Ishikawa (cell line): ENCODE data around the gene TPH2.
A peak's percentile ranks its signal among the peaks of the same experiment; 100 is the strongest.

Experiments
- CEBPB ChIP-seq: IDR thresholded peaks from 2 replicates; pipeline ENCODE4 v1.6.1; 2012
- CREB1 ChIP-seq: IDR thresholded peaks from 2 replicates; pipeline ENCODE4 v1.6.1; 2012; ENCODE audit warnings: low read depth
- EGR1 ChIP-seq: IDR thresholded peaks from 2 replicates; pipeline ENCODE4 v1.6.1; 2012
- EP300 ChIP-seq: IDR thresholded peaks from 2 replicates; pipeline ENCODE4 v1.6.1; 2012; ENCODE audit warnings: borderline replicate concordance
- FOXM1 ChIP-seq: IDR thresholded peaks from 2 replicates; pipeline ENCODE4 v1.6.1; 2012; ENCODE audit warnings: low read depth, borderline replicate concordance
- NFIC ChIP-seq: IDR thresholded peaks from 2 replicates; pipeline ENCODE4 v1.6.1; 2012
- RAD21 ChIP-seq: IDR thresholded peaks from 2 replicates; pipeline ENCODE4 v1.6.1; 2012; ENCODE audit warnings: low read depth
- TAF1 ChIP-seq: IDR thresholded peaks from 2 replicates; pipeline ENCODE4 v1.6.1; 2012; ENCODE audit warnings: low read depth, mild to moderate bottlenecking
- TCF12 ChIP-seq: IDR thresholded peaks from 2 replicates; pipeline ENCODE4 v1.6.1; 2012; ENCODE audit warnings: low read depth
- TEAD4 ChIP-seq: IDR thresholded peaks from 2 replicates; pipeline ENCODE4 v1.6.1; 2012
- YY1 ChIP-seq: IDR thresholded peaks from 2 replicates; pipeline ENCODE4 v1.6.1; 2012; ENCODE audit warnings: low read depth
- ZBTB7A ChIP-seq: IDR thresholded peaks from 2 replicates; pipeline ENCODE4 v1.6.1; 2012; ENCODE audit warnings: low read depth
- TF ChIP-seq, protein P1 (sequence below): IDR thresholded peaks from 2 replicates; pipeline ENCODE4 v1.6.1; 2012
- TF ChIP-seq, protein P2 (sequence below): IDR thresholded peaks from 2 replicates; pipeline ENCODE4 v1.6.1; 2012; ENCODE audit warnings: low read depth, mild to moderate bottlenecking
- TF ChIP-seq, protein P3 (sequence below): IDR thresholded peaks from 2 replicates; pipeline ENCODE4 v1.6.1; 2012

Gene TPH2

DNA sequence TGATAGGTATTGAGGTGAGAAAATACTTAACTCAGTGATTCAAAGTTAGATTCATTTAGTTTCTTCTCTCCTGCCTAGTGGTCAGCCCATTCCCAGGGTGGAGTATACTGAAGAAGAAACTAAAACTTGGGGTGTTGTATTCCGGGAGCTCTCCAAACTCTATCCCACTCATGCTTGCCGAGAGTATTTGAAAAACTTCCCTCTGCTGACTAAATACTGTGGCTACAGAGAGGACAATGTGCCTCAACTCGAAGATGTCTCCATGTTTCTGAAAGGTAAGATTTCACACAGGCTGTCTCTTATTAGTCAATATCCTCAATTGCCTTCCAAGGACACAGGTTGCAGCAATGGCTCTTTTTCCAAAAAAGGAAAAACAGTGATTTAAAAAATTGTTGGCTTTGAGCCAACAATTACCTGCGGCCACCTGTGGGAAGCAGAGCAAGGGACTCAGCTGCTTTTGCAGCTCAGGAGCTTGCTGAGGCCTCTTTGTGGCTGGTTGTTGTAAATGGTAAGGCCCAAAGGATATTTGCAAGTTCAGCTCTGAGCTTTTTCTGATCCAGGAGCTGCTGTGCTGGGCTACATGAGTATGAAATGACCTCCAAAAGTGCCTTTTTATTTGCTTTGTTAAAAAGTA is 33.9 kb downstream of the TPH2 start:
- peak; percentile 36; the same call in 1 of the 2 replicates for TF ChIP-seq RAD21
- peak; percentile 95 for TF ChIP-seq NFIC
- TF ChIP-seq ZBTB7A, result no peak

DNA sequence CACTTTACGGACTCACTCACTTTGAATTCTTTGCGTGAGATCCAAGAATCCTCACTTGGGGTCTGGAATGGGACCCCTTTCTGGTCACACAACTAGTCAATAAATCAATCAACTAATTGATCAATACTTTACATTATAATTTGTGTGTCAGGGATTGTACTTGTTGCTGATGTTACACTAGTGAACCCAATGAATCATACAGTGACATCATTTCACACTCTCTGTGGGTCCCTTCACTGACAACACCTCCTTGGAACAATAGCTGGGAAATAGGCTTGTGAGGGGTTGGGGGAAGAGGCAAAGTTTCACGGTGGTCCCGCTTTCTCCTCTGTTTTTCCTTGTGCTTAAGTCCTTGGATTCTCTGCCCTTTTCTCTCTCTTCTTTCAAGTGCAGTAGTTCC is 35.0 kb downstream of the TPH2 start:
- no peak for TF ChIP-seq FOXM1
- no peak for TF ChIP-seq TCF12
- TF ChIP-seq CREB1, result no peak
- no peak for TF ChIP-seq CEBPB
- TF ChIP-seq, protein P1, sequence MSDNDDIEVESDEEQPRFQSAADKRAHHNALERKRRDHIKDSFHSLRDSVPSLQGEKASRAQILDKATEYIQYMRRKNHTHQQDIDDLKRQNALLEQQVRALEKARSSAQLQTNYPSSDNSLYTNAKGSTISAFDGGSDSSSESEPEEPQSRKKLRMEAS, result no peak
- TF ChIP-seq EP300, result no peak
- TF ChIP-seq NFIC, result no peak
- TF ChIP-seq TAF1, result no peak
- no peak for TF ChIP-seq EGR1
- TF ChIP-seq TEAD4, result no peak
- TF ChIP-seq, protein P2, sequence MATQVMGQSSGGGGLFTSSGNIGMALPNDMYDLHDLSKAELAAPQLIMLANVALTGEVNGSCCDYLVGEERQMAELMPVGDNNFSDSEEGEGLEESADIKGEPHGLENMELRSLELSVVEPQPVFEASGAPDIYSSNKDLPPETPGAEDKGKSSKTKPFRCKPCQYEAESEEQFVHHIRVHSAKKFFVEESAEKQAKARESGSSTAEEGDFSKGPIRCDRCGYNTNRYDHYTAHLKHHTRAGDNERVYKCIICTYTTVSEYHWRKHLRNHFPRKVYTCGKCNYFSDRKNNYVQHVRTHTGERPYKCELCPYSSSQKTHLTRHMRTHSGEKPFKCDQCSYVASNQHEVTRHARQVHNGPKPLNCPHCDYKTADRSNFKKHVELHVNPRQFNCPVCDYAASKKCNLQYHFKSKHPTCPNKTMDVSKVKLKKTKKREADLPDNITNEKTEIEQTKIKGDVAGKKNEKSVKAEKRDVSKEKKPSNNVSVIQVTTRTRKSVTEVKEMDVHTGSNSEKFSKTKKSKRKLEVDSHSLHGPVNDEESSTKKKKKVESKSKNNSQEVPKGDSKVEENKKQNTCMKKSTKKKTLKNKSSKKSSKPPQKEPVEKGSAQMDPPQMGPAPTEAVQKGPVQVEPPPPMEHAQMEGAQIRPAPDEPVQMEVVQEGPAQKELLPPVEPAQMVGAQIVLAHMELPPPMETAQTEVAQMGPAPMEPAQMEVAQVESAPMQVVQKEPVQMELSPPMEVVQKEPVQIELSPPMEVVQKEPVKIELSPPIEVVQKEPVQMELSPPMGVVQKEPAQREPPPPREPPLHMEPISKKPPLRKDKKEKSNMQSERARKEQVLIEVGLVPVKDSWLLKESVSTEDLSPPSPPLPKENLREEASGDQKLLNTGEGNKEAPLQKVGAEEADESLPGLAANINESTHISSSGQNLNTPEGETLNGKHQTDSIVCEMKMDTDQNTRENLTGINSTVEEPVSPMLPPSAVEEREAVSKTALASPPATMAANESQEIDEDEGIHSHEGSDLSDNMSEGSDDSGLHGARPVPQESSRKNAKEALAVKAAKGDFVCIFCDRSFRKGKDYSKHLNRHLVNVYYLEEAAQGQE, result no peak
- no peak for TF ChIP-seq YY1
- TF ChIP-seq, protein P3, sequence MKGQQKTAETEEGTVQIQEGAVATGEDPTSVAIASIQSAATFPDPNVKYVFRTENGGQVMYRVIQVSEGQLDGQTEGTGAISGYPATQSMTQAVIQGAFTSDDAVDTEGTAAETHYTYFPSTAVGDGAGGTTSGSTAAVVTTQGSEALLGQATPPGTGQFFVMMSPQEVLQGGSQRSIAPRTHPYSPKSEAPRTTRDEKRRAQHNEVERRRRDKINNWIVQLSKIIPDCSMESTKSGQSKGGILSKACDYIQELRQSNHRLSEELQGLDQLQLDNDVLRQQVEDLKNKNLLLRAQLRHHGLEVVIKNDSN, result no peak
- no peak for TF ChIP-seq ZBTB7A
- no peak for TF ChIP-seq RAD21

DNA sequence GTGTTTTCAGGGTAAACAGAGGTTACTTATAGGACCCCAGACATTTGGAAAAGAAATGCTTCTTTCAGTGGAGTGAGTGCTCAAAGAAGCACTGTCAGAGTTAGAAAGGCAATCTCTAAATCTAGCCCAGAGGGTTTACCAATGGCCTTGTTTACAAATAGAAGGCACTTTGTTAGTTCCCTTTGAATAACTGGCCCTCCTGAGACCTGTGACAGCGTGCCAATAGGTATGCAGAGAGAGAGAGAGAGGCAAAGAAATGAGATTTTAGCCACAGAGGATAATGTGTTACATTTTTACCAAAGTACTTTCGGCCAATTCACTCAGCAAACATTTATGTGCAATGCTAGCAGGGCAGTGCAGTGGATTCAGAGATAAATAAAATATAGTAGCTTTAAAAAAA is 41.9 kb downstream of the TPH2 start:
- TF ChIP-seq, protein P1, result no peak
- TF ChIP-seq ZBTB7A (no peak), TEAD4 (no peak), EGR1 (no peak), TCF12 (no peak), NFIC (no peak), YY1 (no peak), TAF1 (no peak), FOXM1 (no peak), RAD21 (no peak), EP300 (no peak), CEBPB (no peak), CREB1 (no peak)
- TF ChIP-seq, protein P3, result no peak
- TF ChIP-seq, protein P2, result no peak

DNA sequence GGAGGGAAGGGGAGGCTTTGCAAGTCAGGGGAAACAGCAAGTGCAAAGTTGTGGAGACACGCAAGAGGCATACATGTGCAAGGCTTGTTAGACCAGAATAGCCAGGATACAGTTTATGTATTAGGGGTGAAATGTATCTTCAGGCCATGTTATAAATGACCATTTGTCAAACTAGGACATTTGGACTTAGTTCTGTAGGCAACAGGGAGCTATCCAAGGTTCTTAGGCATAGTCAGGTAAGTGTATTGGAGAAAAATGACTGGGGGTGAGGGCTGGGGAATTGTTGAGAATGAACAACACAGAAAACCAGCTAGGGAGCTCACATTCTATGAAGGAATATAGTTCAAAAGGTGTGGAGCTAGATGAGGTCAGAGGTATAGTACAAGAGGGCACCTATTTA is 42.5 kb downstream of the TPH2 start:
- TF ChIP-seq TEAD4, result no peak
- TF ChIP-seq, protein P1, result no peak
- no peak for TF ChIP-seq RAD21
- TF ChIP-seq, protein P3, result no peak
- no peak for TF ChIP-seq TCF12
- TF ChIP-seq, protein P2, result peak; percentile 89
